CD4-positive, alpha-beta T cell treated with Interleukin-17A for 4 hours (primary cell): Measurements from ENCODE around the gene RERG.

Experiments used
- DNase-seq: peaks from one replicate; pipeline ENCODE4 v3.0.0-alpha.2; 2020; ENCODE audit warnings: mixed read lengths

RERG gene

DNA sequence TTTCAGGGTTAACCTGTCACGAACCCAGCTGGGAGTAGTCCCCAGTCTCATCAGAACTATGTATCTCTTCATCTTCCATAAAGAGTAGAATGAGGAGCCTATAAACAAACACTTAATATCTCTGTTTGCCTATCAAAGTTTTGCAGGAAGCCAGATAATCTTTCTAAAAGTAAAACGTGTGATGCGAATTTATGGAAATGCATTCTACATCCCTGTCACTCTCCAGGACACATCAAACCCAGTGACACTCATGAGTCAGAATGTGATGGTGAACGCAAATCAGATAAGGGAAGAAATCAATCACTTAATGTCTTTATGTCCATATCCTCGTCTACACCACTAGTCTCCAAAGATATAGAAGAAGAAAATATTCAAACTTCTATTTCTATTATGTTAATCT, 37.4 kb downstream of the RERG start:
- no peak for DNase-seq

DNA sequence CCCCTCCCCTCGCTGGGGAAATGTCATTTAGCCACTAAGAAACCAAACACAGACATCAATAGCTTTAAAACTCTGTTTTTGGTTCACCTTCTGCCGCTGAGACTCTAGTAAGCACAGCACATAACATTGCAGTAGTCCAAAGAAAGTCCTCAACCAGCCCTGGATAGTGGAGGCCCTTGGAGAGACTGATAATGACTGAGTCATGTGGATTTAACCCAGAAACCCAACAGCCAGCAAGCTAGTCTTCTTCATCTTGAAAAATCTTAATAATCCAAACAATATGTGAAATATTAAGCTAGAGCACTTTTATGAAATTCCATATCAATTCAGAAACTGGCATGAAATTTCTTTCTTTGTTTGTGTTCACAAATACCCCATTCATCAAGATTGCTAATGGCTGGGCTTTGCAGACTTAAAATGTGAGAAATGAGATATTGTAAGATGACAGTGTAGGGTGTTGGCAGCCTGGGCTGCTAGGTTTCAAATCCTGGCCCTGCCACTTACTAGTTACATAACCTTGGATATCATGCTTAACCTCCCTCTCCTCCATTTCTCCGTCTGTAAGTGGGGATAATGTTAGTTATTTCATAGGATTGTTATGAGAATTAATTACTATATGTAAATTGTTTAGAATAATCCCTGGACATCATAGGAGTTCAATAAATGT, 40.1 kb downstream of the RERG start:
- no peak for DNase-seq

DNA sequence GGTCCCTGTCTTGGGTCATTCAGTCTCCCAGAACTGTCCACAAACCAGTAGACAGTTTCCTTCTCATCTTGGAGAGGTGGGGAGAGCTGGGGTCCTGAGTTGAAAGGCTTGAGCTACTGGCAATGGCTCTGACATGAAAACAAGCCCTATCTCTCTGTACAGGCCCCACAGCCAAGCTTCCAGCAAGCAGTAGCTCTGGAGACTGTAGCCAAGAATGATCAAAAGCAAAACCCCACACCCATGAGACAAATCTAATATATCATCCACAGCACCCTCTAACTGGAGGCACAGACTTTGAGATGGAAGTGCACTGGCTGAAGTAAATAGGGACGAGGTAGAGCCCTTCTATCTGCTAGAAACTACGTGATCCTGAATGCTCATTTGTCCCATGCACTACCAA, 40.9 kb downstream of the RERG start:
- DNase-seq = no peak

DNA sequence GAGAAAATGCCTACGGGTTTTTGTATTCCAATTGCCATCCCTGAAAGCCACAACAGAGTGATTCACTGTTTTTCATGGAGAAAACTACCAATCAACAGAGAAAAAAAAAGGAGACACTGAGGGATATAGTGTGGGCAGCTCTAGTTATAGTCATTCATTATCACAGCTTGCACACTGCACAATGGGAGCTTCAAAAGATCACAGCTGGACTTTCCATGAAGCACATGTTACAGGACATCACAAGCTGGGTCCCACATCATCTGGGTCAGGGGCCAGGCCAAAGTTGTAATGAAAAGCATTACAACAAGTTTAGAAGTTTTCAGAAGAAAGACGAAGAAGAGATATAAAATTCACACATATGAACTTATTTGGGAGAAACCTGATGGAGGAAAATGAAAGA, 41.5 kb downstream of the RERG start:
- DNase-seq = no peak

DNA sequence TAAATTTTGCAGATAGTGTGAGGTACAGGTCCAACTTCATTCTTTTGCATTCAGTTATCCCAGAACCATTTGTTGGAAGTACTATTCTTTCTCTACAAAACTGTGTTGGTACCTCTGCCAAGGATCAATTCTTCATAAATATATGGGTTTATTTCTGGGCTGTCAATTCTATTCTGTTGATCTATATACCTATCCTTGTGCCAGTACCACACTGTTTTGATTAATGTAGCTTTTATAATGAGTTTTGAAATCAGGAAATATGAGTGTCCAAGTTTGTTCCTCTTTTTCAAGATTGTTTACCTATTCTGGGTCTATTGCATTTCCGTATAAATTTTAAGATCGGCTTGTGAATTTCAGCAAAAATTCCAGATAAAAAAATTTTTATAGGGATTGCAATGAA, 48.1 kb downstream of the RERG start:
- no peak for DNase-seq

DNA sequence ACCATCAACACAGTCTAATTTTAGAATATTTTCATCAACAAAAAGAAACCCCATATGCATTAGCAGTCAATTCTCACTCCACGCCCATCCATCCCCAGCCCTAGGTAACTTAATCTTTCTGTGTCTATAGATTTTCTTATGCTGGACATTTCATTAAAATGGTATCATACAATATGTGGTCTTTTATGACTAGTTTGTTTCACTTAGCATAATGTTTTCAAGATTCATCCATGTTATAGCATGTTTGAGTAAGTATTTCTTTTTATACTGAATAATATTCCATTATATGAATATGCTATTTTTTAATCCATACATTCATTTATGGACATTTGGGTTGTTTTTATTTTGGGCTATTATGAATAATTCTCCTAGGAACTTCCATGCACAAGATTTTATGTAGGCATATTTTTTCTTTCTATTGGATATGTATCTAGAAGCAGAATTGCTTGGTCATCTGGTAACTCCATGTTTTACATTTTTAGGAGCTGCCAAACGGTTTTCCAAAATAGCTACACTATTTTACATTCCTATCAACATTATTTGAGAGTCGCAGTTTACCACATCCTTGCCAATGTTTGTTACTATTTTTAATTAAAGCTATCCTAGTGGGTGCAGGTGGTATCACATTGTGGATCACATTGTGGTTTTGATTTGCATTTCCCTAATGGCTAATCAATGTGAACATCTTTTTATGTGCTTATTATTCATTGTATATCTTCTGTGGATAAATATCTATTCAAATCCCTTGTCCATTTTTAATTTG, 49.0 kb downstream of the RERG start:
- DNase-seq = no peak

DNA sequence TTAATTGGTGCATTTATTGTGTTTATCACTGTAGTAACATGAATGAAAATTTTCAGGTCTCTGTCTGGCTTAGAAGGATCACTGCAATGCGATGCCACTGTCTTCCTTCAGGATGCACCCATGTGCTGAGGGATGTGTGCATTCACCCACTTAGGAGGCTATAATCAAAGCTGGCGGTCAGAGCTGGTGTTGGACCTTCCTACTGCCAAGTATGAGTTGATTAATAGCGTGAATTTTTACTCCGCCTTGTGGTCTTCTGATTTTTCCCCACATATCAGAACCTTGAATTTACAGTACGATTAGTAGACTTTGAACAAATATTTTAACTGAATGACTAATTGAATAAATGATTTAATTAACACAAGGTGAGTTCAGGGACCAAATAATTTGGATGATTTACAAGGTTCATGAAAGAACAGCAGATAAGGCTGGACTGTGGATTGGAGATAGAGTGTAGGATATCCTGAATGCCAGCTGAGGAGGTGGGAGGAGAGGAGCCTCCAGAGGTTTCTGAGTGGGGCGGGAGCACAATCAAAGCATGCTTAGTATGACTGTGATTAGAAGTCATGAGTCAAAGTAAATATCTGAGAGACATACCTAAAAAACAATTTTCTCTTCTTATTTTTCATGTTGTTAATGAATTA, 50.1 kb downstream of the RERG start:
- DNase-seq = no peak

DNA sequence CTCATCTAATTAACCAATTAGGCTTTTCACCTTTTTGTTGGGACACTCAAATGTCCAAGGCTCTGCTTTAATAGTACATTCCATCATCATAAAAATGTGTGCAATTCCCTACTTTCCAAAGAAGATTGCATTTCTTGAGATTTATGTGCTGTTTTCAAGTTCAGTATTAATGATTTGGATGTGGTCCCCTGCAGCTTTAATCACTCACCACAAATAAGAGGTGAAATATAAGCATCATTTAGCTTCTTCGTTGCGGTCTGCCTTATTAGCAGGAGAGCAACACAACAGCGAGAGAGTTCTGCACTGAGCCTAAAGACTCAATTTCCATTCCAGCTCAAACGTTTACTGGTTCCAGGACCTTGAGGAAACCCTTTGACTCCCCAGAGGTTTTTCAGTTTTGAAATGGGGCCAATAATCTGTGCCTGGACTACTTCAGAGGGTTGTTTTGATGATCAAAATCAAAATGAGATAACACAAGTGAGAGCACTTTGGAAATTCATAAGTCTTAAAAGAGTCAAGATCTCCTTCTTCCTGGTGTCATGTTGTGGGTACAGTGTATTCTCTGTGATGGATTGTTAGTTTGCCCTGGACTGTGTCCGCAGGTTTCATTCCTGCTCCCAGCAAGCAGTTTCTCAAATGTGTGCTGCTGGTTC, 53.1 kb downstream of the RERG start:
- DNase-seq = no peak

DNA sequence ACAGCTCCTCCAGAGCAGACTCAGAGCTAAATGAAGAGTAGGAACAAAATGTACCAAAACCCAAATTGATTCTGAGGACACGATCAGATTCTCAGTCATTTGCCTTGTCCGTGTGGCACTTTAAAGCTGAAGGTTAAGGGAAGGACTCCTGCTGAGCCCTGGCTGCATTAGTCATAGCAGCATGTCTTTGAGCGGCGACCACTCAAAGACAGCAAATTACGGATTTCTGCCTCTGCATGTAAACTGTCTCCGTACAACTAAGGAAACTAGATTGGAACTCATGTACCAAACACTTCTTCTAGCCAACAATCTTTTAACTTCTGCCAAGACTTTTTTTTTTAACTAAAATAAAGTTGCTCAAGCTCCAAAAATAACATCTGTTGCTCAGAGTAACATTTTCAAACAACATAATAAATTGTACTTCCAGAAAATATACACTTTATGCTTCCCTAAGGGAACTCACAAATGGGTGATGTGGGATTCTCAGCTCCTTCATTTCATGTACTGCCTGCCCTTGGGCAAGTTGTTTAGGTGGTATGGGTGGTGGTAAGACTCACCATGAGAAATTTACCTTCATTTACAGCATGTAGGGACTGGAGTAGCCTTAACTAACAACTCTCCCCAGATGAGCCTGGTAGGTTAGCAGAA, 56.1 kb downstream of the RERG start:
- no peak for DNase-seq

DNA sequence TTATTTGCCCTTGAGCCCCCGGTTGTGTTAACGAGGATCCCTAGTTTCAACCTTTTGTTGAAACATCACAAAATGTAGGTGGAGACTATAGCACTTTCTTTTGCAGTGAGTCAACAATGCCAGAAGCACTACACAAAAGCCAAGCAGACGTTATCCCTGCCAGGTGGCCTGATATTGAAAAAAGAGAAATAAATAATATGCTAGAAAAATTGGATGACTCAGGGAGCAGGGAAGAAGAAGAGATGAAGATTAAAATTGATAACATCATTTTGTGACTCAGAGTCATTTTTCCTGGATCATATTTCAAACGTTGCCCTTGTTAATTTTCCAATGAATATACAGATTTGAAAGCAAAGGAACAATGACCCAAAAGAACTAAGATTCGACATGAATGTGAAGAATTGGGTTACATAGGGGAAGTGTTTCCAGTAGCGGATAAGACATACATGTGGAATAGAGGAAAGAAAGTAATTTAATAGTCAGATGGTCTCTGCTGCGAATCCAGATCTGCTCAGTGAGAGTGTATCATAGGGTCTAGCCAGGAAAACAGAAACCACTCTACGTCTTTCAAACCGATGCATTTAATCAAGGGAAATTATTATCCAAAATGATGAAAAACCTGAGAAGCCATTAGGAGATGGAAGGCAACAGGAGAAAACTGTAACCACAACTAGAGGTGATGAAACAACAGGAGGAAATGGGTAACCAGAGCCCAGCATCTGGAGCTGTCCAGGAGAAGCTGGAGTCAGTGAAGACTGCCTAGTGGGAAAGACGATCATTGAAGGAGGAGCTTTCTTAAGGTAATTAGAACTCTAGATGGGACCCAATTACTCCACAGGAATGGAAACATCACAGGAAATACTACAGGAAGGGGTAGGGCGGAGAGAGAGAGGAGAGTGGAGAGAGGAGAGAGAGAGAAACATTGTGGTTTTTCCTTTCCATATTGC, 57.9 kb downstream of the RERG start:
- no peak for DNase-seq

DNA sequence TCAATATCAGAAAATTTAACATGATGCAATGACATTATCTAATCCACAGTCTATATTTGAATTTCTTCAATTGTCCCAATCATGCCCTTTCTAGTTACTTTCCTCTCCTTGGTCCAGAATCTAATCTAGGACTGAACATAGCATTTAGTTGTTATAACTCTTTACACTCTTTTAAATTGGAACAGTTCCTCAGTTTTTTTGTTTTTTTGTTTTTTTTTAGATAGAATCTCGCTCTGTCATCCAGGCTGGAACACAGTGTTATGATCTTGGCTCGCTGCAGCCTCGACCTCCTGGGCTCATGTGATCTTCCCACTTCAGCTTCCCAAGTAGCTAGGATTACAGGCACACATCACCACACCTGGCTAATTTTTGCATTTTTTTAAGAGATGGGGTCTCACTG, 63.1 kb downstream of the RERG start:
- DNase-seq = no peak

DNA sequence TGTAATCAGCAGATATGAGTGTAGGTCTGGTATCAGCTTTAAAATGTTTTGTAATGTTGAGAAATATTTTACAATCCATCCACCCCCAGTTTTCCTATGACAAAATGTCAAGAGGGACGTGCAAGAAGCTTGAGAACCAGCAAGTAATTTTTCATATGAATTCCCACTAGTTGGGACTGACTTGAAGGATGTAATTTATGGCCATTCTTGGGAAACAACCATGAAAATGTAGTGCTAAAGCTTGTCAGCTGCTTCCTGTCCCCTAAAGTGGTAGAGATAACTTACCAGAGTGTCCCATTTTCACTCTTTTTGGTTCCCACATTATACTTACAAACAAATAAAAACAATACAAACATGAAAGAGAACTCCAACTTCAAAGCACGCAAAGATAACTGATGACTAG, 63.9 kb downstream of the RERG start:
- no peak for DNase-seq

DNA sequence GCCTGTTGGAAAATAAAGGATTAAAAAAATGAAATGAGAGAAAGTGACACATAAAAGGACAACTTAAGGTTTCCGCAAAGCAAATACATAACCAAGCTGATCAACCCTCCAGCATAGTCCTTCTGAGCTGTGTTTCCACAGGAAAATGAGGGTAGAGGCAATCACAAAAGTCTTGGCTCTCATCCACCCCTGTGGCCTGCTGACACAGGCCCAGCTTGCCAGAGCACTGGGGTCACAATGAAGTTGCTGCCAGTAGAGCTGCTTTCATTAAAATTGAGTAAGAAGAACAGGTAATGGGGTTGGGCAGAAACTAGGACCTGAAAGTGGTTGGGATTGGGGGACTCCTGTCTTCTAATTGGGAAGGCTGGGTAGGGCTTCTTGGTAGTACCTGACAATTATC, 65.9 kb downstream of the RERG start:
- DNase-seq = no peak

DNA sequence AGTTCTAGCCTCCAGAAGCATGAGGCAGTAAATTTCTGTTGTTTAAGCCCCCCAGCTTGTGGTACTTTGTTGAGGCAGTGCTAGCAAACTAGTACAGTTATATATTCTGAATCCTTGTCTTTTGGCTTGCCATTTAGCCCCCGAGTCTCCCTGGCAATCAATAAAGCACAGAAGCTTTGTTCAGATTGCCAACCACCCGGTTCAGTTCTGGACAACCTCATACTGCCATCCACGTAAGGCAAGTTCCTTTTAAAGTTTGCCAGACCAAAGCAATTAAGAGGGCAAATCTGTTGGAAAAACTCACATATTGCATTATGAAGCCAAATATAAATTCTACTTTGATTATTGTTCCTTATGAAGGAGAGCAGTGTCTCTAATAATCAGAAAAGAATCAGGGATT, 67.1 kb downstream of the RERG start:
- DNase-seq = no peak

DNA sequence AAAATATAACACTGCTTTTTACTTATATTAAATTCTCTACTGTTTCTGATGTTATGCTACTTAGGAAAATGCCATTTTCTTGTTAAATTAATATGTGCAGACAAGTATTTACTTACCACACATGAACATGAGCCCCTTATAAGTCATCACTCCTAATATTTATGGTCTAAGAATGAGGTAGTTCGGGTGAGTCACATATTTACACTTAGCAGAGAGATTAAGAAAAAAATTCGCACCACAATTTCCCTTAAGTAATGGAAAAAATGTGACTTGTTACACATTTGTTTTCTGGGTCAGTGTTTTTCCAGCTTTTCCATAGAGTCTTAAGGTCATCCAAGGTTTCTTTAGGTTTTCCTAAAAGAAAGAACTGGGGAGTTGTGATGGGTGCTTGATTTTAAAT, 68.3 kb downstream of the RERG start:
- DNase-seq = no peak

DNA sequence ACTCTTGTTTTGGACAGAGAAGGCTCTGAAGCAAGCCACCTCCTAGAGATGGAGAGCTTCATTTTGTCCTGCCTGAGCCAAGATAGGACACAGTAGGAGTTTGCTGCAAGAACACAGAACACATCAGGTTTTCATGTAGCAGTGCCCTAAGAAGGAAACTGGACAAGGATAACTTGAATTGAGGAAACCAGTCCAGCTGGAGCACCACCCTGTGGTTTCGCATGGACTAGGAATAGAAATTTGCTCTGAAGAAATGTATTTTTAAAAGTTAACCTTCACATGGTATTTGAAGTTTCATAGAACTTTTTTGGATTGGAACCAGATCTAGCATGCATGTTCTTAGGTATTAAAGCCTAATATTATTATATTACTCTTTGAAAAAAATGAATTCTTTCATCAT, 68.8 kb downstream of the RERG start:
- no peak for DNase-seq

DNA sequence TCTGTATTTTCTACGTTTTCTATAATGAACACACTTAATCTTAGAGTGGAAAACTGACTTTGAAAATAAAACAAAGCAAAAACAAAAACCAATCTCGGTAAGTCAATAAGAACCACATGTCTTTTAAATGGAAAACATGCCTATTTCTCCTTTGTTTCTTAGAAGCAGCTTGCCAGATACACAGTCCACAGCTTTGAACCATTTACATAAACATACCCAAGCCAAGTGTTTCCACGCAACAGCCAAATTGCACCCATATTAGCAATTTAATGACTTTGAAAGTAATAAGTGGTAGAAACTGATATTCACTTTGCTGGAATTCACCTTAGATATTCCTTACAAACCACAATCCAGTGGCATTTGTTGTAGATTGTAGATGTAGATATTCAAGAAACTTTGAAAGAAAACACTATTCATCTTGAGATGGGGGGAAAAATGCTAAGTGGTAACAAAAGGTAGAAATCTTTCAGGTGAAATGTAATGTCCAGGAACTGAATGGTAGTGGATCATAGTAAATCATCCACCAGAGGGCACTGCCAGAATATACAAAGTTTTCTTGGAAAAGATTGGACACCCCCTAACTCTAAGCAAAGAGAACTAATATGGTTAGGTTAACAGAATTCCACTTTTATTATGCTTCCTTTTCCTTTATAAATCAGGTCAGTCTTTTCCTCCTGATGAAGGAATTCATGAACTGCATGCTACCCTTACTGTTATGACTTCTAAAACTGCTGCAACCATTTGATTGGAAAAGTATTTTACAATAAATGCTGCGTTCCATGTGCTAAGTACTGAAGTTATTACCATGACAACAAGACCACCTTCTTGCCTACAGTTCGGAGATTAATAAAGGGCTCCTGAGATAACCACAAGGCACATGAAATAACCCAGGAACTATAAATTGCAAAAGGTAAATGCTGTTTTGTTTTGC, 69.8 kb downstream of the RERG start:
- DNase-seq = no peak

DNA sequence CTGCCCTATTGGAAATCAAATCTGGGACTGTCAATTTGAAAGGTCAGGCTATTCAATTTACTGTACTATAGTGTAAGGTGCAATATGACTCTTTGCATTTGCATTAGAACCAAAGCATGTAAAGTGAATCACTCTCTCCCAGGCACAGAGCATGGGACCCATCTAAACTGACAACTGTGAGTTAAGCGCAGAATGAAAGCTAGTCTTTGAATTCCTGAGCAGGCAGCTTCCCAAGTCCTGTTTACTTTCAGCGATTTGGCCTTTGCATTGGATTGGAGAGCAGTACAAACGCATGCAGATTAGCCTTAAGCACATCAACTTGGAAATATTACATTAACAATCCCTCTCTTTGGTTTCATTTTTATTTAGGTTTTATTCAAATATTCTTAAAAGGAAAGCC, 74.6 kb downstream of the RERG start:
- no peak for DNase-seq

DNA sequence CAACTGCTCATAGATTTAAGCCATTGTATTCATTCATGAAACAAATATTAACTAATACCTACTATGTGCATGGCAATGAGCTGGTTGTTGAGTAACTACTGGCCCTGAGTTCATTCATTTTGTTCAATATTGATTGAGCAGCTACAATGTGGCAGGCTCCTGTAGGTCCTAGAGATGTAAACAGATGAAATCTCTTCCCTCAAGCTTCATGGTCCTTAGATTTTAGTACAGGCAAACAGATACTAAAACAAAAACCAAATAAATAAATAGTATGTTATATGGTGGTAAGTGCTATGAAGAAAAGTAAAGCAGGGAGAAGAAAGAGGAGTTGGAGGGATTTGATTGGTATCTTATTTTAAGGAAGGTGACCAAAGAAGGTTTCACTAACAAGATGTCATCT, 77.8 kb downstream of the RERG start:
- DNase-seq = no peak

DNA sequence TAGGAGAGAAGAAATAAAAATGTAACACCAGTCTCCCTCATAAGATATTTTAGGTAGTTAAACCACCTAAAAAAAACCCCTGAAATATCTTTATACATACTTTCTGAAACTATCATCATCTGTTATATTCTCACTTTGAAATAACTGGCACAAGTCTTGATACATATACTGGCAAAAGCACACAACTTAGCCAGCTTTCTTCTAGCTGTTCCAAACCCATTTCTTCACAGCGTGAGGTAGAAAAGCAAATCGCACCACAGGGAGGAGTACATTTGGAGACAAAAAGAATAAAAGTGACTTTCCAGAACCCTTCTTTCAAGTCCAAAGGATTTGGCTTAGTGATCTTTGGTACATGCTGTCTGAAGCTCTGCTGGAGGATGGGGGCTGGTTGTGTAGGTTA, 78.5 kb downstream of the RERG start:
- DNase-seq = no peak

DNA sequence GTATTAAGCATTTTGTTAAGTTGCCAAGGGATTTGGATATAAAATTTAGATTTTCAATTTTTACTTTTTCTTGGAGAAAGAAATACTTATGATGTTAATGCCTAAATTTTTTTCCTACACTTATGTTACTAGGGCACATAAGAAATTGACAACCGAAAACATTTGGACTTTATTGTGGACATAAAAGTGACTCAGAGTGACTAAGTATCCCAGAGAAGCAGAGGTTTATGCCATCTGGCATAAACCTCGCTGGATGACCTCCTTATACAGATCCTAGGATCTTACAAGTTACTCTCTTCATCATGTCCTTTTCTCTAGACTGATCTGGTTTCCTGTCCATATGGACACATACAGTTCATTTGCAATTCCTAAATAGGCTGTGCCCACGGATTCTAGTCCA, 89.8 kb downstream of the RERG start:
- no peak for DNase-seq
